Neutrophil (primary cell): ENCODE data around the gene CD79A.

ENCODE experiments used
- H3K27ac ChIP-seq: fragments of 200-600 bp; sonication (generic); 2 replicates; pipeline ENCODE4 v1.5.1; 2016; ENCODE audit warnings: mild to moderate bottlenecking, moderate library complexity
- H3K27me3 ChIP-seq: fragments of 200-600 bp; sonication (generic); 2 replicates; pipeline ENCODE4 v1.6.0; 2016; ENCODE audit warnings: mild to moderate bottlenecking
- H3K36me3 ChIP-seq: fragments of 200-600 bp; sonication (generic); 2 replicates; pipeline ENCODE4 v1.5.1; 2017
- H3K4me1 ChIP-seq, 2 experiments: fragments of 200-600 bp in 1 of 2; sonication (generic) in 1 of 2; 1 replicate in 1 of 2; 2 replicates in 1 of 2; pipeline versions ENCODE4 v1.5.1 to v1.6.1; 2013 to 2016; ENCODE audit warnings: low read depth in 1 of 2, low read length in 1 of 2, mild to moderate bottlenecking in 1 of 2, moderate library complexity in 1 of 2; ENCODE audit not compliant: control insufficient read depth in 1 of 2, insufficient read depth in 1 of 2
- H3K4me3 ChIP-seq, 2 experiments: fragments of 200-600 bp in 1 of 2; sonication (generic) in 1 of 2; 1 replicate in 1 of 2; 2 replicates in 1 of 2; pipeline ENCODE4 v1.5.1; 2013 to 2016; ENCODE audit warnings: low read depth in 1 of 2, low read length in 1 of 2, mild to moderate bottlenecking in 1 of 2, moderate library complexity in 1 of 2
- H3K9me3 ChIP-seq: fragments of 200-600 bp; sonication (generic); 2 replicates; pipeline ENCODE4 v1.5.1; 2016
- TF ChIP-seq, protein P1 (sequence below): fragments of 200-600 bp; sonication (generic); IDR thresholded peaks from 2 replicates; pipeline ENCODE4 v1.5.1; 2016; ENCODE audit warnings: antibody characterized with exemption

CD79A gene

DNA sequence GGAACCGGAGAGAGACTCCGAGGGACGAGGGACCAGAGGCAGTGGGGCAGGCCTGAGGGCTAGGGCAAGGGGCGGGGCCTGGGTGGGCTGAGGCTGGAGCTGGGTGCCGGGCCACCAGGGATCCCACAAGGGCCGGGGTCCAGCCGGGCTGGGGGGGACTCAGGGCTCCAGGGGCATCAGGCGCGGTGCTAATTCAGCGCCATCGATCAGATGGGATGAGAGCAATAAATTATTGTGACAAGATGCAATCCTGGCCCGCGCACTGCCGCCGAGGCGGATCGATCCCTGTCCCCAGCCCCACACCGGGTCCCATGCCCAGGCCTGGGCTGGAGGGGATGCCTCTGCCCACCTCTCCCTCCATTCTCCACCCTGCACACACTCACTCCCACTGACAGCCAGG is 45.5 kb downstream of the CD79A start:
- peaks cover 0 to 1% of the 10 kb centered on the region in 2 experiments for H3K4me1 ChIP-seq
- no peak overlapping the region for H3K4me3 ChIP-seq

DNA sequence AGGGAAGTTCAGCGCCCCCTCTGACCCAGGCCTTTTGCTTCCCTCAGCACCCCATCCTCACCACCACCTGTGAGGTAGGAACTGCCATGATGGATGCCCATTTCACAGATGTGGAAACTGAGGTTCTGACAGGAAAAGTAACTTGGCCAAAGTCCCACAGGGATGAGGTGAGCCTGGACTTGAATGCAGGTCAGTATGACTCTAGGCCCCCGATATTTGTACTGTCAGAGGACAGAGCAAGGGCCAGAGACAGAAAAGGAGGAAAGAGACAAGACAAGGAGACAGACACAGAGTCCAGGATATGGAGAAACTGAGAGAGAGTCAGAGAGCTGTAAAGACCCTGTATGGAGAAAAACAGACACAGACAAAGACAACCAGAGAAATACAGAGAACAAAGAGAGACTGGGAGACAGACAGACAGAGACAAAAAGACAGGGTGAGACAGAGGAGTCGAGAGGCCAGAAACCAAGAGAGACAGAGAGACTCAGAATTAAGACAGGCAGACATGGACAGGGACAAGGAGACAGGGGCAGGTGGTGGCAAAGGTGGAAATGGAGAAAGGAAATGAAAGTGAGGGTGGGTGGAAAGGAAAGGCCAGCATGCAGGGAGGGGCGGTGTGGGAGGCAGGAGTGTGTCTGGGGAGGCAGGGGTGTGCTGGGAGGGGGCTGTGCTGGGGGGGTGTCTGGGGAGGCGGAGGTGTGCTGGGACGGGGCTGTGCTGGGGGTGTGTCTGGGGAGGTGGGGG is 46.1 kb downstream of the CD79A start:
- no peaks in the 10 kb centered on the region for H3K9me3 ChIP-seq
- no peak overlapping the region for H3K27ac ChIP-seq
- peaks cover 100% of the 10 kb centered on the region for H3K27me3 ChIP-seq
- TF ChIP-seq, protein P1, sequence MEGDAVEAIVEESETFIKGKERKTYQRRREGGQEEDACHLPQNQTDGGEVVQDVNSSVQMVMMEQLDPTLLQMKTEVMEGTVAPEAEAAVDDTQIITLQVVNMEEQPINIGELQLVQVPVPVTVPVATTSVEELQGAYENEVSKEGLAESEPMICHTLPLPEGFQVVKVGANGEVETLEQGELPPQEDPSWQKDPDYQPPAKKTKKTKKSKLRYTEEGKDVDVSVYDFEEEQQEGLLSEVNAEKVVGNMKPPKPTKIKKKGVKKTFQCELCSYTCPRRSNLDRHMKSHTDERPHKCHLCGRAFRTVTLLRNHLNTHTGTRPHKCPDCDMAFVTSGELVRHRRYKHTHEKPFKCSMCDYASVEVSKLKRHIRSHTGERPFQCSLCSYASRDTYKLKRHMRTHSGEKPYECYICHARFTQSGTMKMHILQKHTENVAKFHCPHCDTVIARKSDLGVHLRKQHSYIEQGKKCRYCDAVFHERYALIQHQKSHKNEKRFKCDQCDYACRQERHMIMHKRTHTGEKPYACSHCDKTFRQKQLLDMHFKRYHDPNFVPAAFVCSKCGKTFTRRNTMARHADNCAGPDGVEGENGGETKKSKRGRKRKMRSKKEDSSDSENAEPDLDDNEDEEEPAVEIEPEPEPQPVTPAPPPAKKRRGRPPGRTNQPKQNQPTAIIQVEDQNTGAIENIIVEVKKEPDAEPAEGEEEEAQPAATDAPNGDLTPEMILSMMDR: no peak
- peaks cover 2 to 7% of the 10 kb centered on the region in 2 experiments for H3K4me1 ChIP-seq
- no peak overlapping the region for H3K4me3 ChIP-seq
- no peaks in the 10 kb centered on the region for H3K36me3 ChIP-seq

More for the DNA sequence above, 45.5 kb downstream of the CD79A start:
- Histone ChIP-seq H3K27me3 (peaks cover 100% of the 10 kb centered on the region), H3K9me3 (no peaks in the 10 kb centered on the region), H3K27ac (no peak overlapping the region), H3K36me3 (no peaks in the 10 kb centered on the region)
- TF ChIP-seq, protein P1: no peak

DNA sequence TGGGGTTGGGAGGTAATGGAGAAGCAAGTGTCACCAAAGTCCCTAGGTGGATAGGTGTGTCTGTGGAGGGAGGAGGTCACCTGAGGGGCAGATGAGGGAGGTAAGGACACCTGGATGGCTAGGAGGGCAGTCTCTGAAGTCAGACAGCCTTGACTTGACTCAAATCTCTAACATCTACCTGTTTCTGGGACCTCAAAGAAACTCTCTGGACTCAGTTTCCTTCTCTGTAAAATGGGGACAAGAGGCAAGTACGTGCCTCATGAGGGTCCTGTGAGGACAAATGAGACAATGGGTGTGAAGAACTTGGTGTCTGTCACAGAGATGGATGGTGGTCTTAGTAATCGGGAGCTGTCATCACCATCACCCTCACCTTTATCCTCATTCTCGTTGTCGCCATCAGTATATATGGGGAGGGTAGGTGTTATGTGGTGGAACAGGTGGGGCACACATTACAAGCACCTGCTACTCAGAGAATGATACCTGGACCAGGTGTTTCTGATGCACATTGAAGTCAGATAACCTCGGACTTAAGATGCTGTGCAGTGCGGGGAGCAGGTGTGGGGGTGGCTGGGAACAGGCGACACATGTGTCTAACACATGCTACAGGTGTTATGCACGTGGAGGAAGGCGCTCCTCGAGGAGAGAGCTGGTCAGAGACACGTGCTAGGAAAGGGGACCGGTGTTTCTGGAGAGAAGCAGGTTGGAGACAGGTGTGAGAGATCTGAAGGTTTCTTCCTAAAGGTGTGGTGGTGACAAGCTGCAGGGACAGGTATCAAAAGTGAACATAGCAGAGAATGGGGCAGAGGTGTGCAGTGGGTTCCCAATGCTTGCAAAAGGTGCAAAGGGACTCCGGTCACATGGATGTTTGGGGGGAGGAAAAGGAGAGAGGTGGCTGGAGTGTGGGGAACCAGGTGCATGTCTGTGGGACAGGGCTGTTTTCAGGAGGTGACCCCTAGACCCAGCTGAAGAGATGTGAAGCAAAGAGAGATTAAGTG is 47.4 kb downstream of the CD79A start:
- Histone ChIP-seq H3K36me3 (no peaks in the 10 kb centered on the region), H3K4me3 (no peak overlapping the region), H3K27ac (no peak overlapping the region), H3K9me3 (no peaks in the 10 kb centered on the region), H3K4me1 (peaks cover 7 to 17% of the 10 kb centered on the region in 2 experiments), H3K27me3 (peaks cover 100% of the 10 kb centered on the region)
- TF ChIP-seq, protein P1: no peak

DNA sequence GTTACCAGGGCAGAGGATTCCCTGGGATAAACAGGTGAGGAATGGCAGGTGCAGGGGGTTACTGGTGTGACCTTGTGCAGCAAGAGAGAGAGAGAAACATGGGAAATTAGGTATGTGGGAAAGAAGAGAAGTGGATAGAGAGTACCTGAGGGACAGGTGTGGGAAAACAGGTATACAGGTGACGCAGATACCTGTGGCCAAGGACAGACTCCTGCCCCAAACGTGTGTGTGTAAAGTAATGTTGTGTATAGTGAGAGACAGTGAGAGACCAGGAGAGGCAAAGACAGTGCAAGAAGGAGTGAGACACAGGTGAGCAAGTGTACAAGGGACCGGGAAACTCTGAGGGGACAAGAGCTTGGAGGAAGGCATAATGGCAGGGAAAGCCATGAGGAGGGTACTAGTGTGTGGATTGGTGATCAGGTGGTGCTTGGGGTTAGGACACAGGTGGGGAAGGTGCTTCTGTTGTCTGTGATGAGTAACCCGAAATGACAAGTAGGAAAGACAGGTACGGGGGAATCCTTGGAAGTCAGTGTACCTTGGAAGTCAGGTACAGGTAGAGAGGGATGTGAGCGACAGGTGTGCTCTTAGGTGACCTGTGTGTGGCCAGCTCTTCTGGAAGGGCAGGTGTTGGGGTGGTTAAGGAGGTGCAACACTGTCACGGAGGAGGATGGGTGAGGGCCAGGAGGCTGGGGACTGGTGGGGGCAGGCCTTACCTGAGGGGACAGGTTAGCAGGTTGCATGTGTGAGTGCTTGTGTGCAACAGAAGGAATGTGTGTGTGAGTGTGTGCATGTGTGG is 48.3 kb downstream of the CD79A start:
- Histone ChIP-seq H3K9me3 (no peaks in the 10 kb centered on the region), H3K36me3 (no peaks in the 10 kb centered on the region), H3K27ac (no peak overlapping the region), H3K4me3 (no peak overlapping the region), H3K27me3 (peaks cover 100% of the 10 kb centered on the region), H3K4me1 (peaks cover 7 to 17% of the 10 kb centered on the region in 2 experiments)
- TF ChIP-seq, protein P1: no peak
